Parathyroid adenoma (tissue), 2 donors: ENCODE measurements around the gene SIRPG.

Experiments
- H2AFZ ChIP-seq: fragments of 300-600 bp; sonication (generic); one replicate; pipeline ENCODE4 v1.7.0; 2017; ENCODE audit warnings: antibody characterized with exemption, mild to moderate bottlenecking
- H3K27ac ChIP-seq: fragments of 300-600 bp; sonication (generic); one replicate; pipeline ENCODE4 v1.7.0; 2017
- H3K27me3 ChIP-seq: fragments of 300-600 bp; sonication (generic); one replicate; pipeline ENCODE4 v1.7.0; 2017; ENCODE audit warnings: low read length; ENCODE audit not compliant: control insufficient read depth, insufficient read depth
- H3K36me3 ChIP-seq: fragments of 300-600 bp; sonication (generic); one replicate; pipeline ENCODE4 v1.7.0; 2017; ENCODE audit warnings: low read length; ENCODE audit not compliant: control insufficient read depth, insufficient read depth
- H3K4me1 ChIP-seq: fragments of 300-600 bp; sonication (generic); one replicate; pipeline ENCODE4 v1.7.0; 2017; ENCODE audit warnings: control low read depth
- H3K4me2 ChIP-seq: fragments of 300-600 bp; sonication (generic); one replicate; pipeline ENCODE4 v1.7.0; 2017; ENCODE audit warnings: low read length
- H3K4me3 ChIP-seq: fragments of 300-600 bp; sonication (generic); one replicate; pipeline ENCODE4 v1.7.0; 2017; ENCODE audit warnings: low read depth, low read length
- H3K79me2 ChIP-seq: fragments of 300-600 bp; sonication (generic); one replicate; pipeline ENCODE4 v1.7.0; 2017; ENCODE audit warnings: control low read depth
- H3K9ac ChIP-seq: fragments of 300-600 bp; sonication (generic); one replicate; pipeline ENCODE4 v1.7.0; 2017; ENCODE audit warnings: mild to moderate bottlenecking
- H3K9me3 ChIP-seq: fragments of 300-600 bp; sonication (generic); one replicate; pipeline ENCODE4 v1.7.0; 2017; ENCODE audit warnings: low read length; ENCODE audit not compliant: control insufficient read depth
- CTCF ChIP-seq: fragments of 300-600 bp; sonication (generic); IDR thresholded peaks from one replicate; pipeline ENCODE4 v1.7.0; 2017; ENCODE audit warnings: antibody characterized with exemption, mild to moderate bottlenecking
- donor health status: primary hyperparathyroidism.

Gene SIRPG

GRCh38 chr20:1579488-1579887 lies 78.1 kb downstream of the SIRPG start:
- H3K79me2 ChIP-seq: no peaks in the 10 kb centered on the region
- no peaks in the 10 kb centered on the region for H3K27me3 ChIP-seq
- no peak overlapping the region for H3K4me2 ChIP-seq
- H3K4me3 ChIP-seq: no peak overlapping the region
- H3K9ac ChIP-seq: no peak overlapping the region
- no peak overlapping the region for H2AFZ ChIP-seq
- no peak overlapping the region for H3K27ac ChIP-seq
- TF ChIP-seq CTCF: no peak
- no peaks in the 10 kb centered on the region for H3K9me3 ChIP-seq
- H3K36me3 ChIP-seq: no peaks in the 10 kb centered on the region
- no peaks in the 10 kb centered on the region for H3K4me1 ChIP-seq
